Omental fat pad (tissue), 4 donors: ENCODE data around the gene FLT3LG. TPM values are rescaled to one million over a fixed set of nuclear protein-coding genes. Genes with fewer than 3 reads are reported as not detected.
"Not testable (repeated sequence)": the region's sequence is repeated elsewhere in the genome, so short reads cannot be mapped to it uniquely, and the experiment has no call there.

Source experiments
- ATAC-seq: fragments of 150-250 bp; one replicate; pipeline ENCODE4 v1.9.1; 2016; ENCODE audit warnings: mild to moderate bottlenecking, moderate library complexity; ENCODE audit not compliant: low FRiP score
- DNase-seq: peaks from one replicate; pipeline ENCODE4 v3.0.0-alpha.2; 2019; ENCODE audit warnings: low spot score
- CTCF ChIP-seq, 3 donors: fragments of 450-650 bp; IDR thresholded peaks; one replicate each; pipeline ENCODE4 v1.5.1; 2016 to 2017; ENCODE audit warnings: antibody characterized with exemption in 3 of 3, mild to moderate bottlenecking in 3 of 3, moderate library complexity in 2 of 3
- total RNA-seq, 4 donors: library from RNA; depleted of rRNA; stranded (reverse); fragments of >200 nt; gene quantifications; one replicate each; pipeline ENCODE4 v1.1.0, GENCODE V29; 2016

FLT3LG gene
- total RNA-seq, 4 donors from 2014 or later: 2.3 to 11.2 (median 2.6) TPM

- no peak for DNase-seq
- ATAC-seq: no peak
- TF ChIP-seq CTCF (IDR thresholded peaks at IDR 0.05): no peak
These were observed 18.2 kb upstream of the FLT3LG start for GRCh38 chr19:49455773-49456172.

DNA sequence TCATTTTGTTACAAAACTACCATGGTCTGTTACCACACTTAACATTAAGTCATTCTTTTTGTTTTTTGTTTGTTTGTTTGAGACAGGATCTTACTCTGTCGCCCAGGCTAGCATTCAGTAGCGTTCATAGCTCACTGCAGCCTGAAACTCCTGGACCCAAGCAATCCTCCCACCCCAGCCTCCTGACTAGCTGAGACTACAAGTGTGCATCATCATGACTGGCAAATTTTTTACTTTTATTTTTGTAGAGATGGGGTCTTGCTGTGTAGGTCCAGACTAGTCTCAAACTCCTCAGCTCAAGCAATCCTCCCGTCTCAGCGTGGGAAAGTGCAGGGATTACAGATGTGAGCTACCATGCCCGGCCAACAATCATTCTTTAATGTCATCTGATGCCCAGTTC is 17.7 kb upstream of the FLT3LG start:
- TF ChIP-seq CTCF (IDR thresholded peaks at IDR 0.05): no peak
- DNase-seq: no peak
- ATAC-seq: no peak

DNA sequence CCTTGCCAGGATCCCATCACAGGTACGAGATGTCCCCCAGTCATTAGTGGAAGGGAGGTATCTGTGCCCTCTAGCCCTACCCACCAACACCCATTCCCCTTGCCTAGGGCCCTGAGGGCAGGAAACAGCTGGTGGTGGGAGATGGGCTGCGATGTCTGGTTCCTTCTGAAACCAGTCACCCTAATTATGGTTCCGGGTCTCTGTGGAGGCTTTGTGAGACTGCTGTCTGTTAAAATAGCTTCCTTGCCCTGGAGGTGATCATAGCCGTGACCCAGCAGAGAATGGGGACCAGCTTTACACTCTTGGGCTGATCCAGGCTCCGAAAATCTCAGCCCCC is 15.5 kb upstream of the FLT3LG start:
- no peak for TF ChIP-seq CTCF (IDR thresholded peaks at IDR 0.05)
- DNase-seq (no peak), ATAC-seq (no peak)

- ATAC-seq: no peak
These were observed 14.6 kb upstream of the FLT3LG start for GRCh38 chr19:49459388-49459787.

GRCh38 chr19:49461130-49461529 is 12.9 kb upstream of the FLT3LG start:
- ATAC-seq, DNase-seq: not testable (repeated sequence)

More at GRCh38 chr19:49459388-49459787, 14.6 kb upstream of the FLT3LG start:
- TF ChIP-seq CTCF (IDR thresholded peaks at IDR 0.05): no peak
- DNase-seq: no peak

DNA sequence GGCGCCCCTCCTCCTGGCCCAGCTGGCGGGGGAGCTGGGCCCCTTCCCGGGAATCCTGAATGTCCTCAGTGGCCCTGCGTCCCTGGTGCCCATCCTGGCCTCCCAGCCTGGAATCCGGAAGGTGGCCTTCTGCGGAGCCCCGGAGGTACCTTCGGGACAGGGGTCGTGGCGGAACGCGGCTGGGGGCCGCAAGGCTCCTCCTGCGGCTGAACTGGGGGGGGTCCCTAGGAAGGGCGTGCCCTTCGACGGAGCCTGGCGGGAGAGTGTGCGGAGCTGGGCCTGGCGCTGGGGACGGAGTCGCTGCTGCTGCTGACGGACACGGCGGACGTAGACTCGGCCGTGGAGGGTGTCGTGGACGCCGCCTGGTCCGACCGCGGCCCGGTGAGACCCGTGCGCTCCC is 12.4 kb upstream of the FLT3LG start:
- no peak for TF ChIP-seq CTCF (IDR thresholded peaks at IDR 0.05)
- ATAC-seq (no peak), DNase-seq (no peak)

GRCh38 chr19:49462492-49462891 is 11.5 kb upstream of the FLT3LG start:
- TF ChIP-seq CTCF (IDR thresholded peaks at IDR 0.05): no peak
- DNase-seq (no peak), ATAC-seq (no peak)
